NCI-H1092 treated with DMSO at 0.1 percent for 48 hours (cell line): Measurements from ENCODE around the gene PEX7.
"Not testable (repeated sequence)": the region's sequence is repeated elsewhere in the genome, so short reads cannot be mapped to it uniquely, and the experiment has no call there.

Experiments
- DNase-seq: peaks from one replicate; lab custom pipeline; 2025; lab: John Stamatoyannopoulos, UW

PEX7 gene

DNA sequence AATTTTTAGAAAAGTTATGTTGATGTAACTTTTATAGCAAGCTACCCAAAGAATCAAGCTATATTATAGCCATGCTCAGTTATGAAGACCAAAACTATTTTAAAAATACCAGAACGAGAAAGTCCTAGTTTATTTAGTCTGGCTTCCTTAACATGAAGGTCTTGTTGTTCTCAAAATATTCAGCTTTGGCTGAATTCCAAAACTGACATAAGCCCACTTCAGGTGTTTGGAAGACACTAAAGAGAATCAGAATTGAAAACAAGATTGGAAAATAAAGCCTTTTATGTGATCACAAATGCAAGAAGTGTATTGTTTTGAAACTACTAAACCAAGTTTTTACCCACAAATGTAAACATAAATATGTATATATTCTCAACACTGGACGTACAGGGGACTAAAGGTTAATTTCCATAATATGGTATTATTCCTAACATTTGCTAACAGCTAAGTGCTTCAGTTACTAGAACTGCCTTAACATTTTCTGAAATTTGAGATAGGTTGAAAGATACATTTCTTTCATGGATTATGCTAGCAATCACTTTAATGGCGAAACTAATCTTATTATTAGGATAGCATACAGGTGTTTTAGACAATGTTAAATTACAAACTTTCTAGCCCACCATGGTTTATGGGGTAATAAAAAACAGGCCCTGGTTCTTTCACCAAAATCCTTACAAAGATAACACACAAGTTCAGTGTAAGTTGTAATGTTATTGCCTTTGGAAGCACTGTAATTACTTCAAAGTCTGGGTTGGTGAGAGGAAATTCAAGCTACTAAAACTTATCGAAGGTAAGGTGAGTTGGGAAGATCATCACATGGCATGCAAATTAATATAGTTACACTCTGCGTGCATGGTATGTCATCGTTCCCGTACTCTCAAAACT, 31.7 kb upstream of the PEX7 start:
- DNase-seq: no peak

DNA sequence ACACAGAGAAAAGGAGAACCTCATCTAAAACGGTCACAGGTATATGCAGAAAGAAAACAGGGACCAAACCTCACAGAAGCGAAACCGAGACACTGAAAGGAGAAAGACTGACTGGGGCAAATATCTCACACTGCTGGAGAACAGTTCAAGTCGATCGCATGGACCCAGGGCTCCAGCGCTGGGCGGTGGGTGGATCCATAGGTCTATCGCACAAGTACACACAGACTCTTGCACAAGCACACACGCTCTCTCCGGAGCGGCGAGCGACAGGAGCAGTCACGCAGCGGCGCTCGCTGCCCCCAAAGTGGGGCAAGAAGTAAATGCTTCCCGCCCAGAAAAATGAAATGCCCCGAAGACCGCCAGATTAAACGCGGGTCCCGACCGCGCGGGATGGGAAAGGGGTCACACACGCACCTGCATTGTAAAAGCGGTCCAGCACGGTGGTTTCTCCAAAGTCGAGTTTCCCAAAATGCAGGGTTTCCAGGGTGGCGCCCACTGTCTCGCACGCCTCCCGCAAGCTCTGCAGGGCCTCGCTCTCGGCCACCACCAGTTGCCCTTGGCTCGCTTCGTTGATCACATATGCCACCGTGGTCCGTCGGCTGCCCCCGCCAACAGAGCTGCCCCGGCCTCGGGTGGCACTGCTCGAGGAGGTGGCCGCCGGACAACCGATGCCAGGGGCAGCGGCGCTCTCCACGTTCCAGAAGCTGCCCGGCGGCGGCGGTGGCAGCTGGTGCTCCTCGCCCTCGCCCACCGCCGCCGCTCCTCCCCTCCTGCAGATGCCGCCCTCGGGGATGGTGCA, 30.9 kb upstream of the PEX7 start:
- DNase-seq: peak; percentile 11

DNA sequence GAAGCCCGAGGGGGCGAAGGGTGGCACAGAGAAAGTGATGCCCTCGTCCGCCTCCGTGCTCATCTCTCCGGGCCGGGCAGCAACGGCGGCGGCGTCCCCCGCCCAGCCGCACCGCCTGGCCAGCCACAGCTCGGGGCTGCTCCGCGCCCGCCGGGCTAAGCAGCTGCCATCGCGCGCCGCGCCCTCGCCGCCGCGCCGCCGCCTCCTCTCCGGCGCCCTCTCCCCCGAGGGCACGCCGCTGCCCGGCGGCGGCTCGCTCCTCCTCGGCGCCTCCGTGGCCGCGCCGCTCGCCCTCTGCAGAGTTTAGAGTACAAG, 30.3 kb upstream of the PEX7 start:
- no peak for DNase-seq

DNA sequence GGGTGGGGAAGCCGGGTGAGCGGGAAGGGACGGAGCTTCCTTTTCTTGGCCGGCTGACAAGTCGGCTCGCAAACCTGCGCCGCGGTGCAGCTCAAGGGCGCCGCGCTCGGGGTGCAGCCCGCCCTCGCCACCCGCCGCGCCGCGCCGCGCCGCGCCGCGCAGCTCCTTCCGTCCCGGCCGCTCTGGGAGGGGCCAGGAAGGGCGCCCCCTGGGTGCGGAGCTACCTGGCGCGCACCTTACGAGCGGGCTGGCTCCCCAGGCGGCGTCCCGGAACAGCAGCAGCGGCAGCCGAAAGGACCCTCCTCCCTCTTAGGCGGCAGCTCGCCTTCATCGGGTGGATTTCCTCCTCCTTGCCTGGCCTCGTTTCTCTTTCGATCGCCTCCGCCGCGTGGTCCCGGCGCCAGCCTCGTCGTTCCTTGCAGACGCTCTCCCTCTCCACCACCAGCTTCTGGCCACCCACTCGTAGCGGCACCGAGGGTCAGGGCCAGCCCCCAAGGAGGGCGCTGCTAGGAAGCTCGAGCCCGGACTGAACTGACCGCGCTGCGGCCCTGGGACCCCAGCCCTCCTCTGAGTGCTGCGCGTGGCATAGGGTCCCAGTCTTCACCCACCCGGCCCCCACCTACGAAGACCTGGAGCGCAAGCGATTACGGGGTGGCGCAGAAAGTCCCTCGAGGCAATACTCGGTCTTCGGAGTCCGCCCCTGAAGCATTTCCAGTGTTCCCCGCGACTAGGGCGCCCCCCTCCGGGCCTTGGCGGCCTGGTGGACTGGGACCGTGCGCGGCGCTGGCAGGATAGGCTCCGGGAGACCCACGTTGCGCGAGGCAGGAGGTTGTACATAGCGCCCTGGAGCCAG, 29.8 kb upstream of the PEX7 start, which contains the start of gene MAP3K5:
Gene MAP3K5 (minus strand): TSS at position 68 of the 853 bp plus-strand sequence. CDS start 320 bp downstream, outside the sequence.
- DNase-seq: peak; percentile 73

DNA sequence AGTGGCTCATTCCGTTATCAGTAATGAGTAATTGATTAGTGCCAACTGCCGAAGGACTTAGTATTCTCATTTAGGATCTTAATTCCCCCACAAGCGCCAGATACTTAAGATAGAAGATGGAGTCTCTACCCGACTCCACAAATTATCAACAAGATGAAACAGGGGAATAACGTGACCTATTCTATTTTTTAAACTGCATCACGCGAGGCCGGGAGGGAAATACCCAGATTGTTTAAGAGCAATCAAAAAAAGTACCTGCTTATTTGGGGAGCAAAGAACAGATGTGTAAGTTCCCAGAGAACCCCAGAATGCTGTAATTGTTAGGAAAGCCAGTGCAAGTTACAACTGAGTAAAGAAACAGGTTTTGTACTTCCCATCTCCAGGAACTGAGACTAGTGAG, 29.0 kb upstream of the PEX7 start:
- DNase-seq: no peak

DNA sequence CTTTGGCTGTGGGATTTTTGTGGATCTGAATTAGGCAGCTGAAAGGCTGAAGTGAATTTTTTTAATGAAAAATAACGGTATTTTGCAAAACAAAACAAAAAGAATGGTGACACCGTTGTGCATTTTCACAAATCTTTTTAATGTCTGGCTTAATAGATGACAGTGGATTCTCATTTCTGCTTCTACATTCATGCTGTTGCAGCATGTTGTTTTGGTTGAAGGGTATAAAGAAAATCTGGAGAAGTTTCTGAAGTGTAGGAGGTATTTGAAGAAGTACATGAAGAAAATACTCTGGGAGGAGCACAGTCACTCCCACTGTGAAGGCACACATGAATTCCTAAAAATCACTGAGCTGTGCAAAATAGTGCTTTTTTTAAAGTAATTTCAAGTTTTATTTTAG, 27.0 kb upstream of the PEX7 start:
- no peak for DNase-seq

DNA sequence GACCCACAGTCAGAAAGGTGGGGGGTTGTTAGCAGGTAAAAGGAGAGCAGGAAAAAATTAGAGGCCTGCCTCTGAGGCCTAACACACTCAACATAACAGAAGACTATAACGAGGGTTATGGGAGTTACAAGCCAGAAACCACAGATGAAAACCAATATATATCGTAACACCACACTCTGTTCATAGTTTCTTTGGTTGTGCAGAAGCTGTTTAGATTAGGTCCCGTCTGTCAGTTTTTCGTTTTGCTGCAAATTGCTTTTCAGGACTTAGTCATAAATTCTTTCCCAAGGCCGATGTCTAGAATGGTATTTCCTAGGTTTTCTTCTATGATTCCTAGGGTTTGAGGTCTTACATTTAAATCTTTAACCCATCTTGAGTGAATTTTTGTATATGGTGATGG, 26.4 kb upstream of the PEX7 start:
- no peak for DNase-seq

DNA sequence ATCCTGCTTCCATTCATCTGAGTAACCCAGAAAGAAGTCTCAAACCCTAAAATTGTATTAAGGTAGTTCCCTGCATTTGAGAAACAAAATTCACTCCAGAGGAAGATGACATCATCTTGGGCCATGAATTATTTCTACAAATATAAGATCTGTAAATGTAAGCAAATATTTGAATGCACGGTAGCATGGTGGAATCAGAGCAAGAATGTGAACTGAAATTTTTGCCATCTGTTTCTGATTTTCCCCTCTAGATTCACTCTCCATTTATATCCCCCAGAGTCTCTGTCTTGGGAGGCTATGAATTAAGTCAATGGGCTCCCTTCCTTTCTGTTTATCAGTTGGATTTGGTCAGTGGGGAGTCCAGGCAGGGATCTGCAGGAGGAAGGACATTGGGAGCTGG, 24.3 kb upstream of the PEX7 start:
- DNase-seq: no peak

DNA sequence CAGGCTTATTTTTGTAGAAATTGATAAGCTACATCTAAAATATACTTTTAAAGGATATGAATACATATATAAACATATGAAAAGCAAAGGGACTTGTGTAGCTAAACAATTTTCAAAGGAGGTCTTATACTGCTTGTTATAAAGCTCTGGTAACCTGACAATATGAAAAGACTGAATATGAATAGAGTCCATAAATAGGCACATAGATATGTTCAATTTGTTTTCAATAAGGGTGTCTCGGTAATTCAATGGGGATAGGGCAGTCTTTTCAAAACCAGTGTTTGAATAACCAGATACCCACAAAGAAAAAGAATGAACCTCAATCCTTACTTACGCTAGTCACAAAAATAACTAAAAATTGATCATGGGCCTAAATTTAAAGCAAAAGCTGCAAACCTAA, 20.8 kb upstream of the PEX7 start:
- DNase-seq: no peak

DNA sequence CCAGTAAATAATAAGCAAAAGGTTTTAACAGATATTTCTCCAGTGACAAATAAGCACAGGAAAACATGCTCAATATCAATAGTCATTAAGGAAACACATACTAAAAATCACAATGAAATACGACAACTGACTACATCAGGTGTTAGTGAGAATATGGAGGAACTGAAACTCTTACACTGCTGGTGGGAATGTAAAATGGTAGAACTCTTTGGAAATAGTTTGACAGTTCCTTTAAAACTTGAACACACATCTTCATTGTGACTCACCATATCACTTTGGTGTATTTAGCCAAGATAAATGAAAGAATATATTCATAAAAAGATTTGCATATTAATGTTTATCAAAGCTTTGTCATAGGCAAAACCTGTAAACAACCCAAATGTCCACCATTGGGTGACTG, 18.8 kb upstream of the PEX7 start:
- no peak for DNase-seq

DNA sequence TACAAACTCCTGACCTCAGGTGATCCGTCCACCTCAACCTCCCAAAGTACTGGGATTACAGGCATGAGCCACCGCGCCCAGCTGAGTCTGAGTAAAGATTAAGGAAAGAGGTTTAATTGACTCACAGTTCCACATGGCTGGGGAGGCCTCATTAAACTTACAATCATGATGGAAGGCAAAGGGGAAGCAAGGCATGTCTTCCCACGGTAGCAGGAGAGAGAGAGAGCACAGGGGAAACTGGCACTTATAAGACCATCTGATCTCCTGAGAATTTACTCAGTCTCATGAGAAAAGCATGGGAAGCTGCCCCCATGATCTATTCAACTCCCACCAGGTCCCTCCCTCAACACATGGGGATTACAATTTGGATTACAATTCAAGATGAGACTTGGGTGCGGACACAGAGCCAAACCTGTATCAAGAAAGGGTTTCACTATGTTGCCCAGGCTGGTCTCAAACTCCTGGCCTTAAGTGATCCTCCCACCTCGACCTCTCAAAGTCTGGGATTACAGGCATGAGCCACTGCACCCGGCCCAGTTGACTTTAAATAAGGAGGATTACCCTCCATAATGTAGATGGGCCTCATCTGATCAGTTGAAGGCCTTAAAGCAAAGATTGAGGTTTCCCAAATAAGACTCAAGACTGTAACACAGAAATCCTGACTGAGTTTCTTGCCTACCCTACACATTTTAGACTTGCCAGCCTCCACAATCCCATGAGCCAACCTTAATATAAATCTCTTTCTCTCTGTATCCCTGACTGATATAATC, 13.1 kb upstream of the PEX7 start:
- DNase-seq: no peak

DNA sequence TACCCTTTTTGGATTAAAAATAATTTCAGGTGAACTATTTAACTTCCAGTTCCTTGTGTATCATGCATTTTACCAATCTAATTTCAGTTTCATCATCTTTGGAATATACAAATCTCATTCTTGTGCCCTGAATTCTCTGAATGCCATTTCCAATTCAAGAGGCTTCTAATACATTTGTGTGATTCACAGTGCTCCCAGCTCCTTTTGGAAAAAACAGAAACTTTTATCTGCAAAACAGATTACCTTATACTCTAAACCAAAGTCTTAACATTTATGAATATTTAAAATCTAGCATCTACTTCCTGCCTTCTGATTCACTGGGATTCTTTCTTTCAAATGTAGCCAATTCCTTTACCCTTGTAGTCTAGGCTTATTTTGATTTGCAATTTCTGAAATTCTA, 11.1 kb upstream of the PEX7 start:
- DNase-seq: no peak

DNA sequence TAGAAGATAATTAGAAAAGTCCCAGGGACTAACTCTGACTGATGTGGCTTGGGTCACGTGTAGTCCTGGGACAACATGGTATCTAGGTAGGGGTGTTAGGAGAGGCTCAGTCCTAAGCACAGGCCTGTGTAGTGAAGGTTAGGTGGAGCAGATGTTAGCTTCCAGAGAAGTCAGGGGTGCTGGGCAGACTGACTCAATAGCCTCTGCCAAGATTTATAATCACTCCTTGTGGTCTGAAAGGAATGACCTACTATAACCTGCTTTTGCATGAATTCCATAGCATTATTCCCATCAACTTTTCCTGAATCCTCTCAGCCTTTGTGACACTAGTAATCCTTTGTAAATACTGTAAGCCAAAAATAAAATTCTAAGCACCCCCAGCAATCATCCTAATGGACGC, 10.2 kb upstream of the PEX7 start:
- no peak for DNase-seq

DNA sequence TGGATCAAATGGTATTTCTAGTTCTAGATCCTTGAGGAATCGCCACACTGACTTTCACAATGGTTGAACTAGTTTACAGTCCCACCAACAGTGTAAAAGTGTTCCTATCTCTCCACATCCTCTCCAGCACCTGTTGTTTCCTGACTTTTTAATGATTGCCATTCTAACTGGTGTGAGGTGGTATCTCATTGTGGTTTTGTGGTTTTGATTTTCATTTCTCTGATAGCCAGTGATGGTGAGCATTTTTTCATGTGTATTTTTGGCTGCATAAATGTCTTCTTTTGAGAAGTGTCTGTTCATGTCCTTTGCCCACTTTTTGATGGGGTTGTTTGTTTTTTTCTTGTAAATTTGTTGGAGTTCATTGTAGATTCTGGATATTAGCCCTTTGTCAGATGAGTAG, 6.8 kb upstream of the PEX7 start:
- DNase-seq: not testable (repeated sequence)

DNA sequence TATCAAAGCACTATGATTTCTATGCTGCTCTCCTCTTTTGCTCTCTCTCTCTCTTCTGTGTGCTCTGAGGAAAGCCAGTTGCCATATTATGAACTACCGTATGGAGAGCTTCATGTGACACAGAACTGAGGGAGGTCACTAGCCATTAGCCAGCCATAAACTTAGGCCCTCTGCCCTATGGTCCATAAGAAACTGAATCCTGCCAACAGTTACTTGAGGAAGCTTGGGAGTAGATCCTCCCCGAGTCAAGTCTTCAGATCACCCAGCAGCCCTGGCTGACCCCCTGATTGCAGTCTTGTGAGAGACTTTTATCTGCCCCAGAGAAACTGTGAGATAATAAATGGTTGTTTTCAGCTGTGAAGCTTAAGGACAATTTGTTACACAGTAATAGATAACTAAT, 5.7 kb upstream of the PEX7 start:
- DNase-seq: no peak

DNA sequence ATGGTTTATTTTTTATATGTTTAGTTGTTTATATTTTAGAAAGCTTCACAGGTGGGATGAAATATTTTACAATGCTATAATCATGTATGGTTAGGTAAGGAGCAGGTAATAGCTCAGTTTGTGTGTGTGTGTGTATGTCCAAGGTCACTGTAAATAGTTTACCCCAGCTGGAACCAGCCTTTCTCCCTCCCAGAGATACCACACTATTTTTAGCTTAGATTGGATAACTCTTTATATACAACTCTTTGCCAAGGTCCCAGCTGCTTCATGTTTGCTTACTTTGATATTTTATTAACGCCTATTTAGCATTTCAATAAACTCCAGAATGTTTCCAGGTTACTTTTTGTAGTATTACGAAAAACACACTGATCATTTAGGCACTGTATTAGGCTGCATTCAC, 1.8 kb upstream of the PEX7 start:
- no peak for DNase-seq

DNA sequence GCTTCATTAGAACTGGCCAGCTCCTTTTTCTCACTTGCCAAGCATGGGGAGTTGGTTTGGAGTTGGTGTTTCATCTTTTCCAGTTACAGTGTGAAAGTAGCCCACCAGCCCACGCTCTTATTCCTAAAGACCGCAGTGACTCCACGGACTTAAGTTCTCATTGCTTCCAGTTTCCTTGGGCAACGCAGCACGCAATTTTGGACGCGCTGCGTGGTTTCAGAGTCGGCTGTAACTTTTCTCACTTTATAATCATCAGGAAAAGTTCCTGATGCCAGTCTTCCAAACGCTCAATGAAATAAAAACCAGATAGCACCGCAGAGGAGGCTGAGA, 381 bp upstream of the PEX7 start:
- no peak for DNase-seq

DNA sequence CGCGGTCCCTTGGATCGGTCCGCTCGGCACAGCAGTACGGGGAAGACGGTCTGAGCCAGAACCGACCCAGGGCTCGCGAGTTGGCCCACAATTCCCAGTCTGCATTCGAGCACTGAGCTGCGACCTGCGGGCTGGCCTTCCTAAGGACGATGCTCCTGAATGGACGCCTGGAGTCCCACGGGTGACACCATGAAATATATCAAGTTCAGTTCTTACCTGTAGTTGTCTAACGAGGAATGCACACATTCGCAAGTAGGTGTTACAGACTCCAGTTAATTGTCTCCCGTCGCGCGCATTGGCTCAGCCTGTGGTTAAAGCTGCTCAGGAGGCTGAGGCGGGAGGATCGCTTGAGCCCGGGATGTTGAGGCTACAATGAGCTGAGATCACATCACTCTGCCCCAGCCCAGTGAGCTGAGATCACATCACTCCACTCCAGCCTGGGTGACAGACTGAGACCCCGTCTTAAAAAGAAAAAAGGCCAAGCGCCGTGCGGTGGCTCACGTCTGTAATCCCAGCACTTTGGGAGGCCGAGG, 802 bp downstream of the PEX7 start:
- no peak for DNase-seq

DNA sequence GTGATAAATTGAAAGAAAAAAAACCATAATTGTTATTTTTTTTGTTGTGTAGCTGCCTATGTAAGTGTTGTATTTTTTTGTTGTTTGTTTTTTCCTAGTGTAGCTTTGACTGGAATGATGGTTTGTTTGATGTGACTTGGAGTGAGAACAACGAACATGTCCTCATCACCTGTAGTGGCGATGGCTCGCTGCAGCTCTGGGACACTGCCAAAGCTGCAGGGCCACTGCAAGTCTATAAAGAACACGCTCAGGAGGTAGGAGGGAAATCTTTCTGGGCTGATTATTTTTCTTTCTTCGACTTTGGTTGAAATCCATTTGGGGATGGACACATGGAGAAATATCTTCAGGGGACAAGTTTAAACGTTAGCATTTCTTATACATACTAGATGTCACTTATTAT, 3.8 kb downstream of the PEX7 start:
- DNase-seq: no peak

DNA sequence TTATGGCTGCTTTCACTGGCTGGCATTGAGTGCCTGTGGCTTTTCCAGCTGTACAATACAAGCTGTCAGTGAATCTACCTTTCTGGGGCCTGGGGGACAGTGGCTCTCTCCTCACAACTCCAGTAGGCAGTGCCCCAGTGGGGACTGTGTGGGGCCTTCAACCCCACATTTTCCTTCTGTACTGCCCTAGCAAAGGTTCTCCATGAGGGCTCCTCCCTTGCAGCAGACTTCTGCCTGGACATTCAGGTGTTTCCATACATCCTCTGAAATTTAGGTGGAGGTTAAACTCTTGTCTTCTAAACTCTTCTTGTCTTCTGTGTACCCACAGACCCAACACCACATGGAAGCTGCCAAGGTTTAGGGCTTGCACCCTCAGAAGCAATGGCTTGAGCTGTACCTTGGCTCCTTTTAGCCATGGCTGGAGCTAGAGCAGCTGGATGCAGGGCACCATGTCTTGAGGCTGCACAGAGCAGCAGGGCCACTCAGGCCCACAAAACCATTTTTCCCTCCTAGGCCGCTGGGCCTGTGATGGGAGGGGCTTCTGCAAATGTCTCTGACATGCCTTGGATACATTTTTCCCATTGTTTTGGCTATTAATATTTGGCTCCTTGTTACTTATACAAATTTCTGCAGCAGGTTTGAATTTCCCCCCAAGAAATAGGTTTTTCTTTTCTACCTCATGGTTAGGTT, 9.6 kb downstream of the PEX7 start:
- no peak for DNase-seq
